PC-9 (cell line): ENCODE measurements around the gene ZDHHC11B.

ENCODE experiments used
- CTCF ChIP-seq: fragments of 200-600 bp; sonication (generic); conservative IDR thresholded peaks from 2 replicates; pipeline ENCODE4 v1.6.1; 2017; ENCODE audit warnings: mixed run types, antibody characterized with exemption, mild to moderate bottlenecking, moderate library complexity
- EZH2 ChIP-seq: fragments of 200-600 bp; sonication (generic); IDR thresholded peaks from 2 replicates; pipeline ENCODE4 v1.8.0; 2017; ENCODE audit warnings: antibody characterized with exemption, low read depth

- TF ChIP-seq CTCF (no peak), EZH2 (no peak)
These were observed 107.1 kb downstream of the ZDHHC11B start for GRCh38 chr5:677131-678101.
